ENCODE measurements around the gene CIDEC. TPM values are rescaled to one million over a fixed set of nuclear protein-coding genes. Genes with fewer than 3 reads are reported as not detected.

The CIDEC gene
- total and polyA plus RNA-seq, 12 donors = 0.27 to 25.3 (median 4.7) TPM; not detected in 1

DNA sequence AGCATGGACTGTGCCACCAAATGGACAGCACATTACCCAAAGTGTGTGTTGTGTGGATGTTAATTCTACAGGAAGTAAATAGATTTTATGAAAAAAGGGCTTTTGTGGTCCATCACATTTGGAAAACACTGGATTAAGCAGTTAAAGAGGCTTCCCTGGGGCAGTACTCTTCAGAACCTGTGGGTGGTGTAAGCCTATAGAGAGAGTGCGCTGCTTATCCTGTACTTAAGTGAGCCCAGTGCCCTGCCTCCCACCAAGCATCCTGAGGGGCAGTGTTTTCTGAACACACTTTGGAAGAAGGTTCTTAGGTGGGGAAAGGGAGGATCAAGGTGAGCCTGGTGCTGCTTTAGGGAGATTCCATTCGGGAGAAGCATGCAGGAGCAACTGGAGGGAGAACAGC lies 59.1 kb downstream of the CIDEC start:
- no peak overlapping the region for H3K27ac ChIP-seq
- DNase-seq (no peak), ATAC-seq (no peak)
- TF ChIP-seq, protein P1, sequence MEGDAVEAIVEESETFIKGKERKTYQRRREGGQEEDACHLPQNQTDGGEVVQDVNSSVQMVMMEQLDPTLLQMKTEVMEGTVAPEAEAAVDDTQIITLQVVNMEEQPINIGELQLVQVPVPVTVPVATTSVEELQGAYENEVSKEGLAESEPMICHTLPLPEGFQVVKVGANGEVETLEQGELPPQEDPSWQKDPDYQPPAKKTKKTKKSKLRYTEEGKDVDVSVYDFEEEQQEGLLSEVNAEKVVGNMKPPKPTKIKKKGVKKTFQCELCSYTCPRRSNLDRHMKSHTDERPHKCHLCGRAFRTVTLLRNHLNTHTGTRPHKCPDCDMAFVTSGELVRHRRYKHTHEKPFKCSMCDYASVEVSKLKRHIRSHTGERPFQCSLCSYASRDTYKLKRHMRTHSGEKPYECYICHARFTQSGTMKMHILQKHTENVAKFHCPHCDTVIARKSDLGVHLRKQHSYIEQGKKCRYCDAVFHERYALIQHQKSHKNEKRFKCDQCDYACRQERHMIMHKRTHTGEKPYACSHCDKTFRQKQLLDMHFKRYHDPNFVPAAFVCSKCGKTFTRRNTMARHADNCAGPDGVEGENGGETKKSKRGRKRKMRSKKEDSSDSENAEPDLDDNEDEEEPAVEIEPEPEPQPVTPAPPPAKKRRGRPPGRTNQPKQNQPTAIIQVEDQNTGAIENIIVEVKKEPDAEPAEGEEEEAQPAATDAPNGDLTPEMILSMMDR (IDR thresholded peaks at IDR 0.05) = peak in 2 of 9 donors; percentile 8 to 25
- 64 to 84% methylated on average over 2 of the region's 2 CpGs for WGBS, 2 donors
- H3K4me3 ChIP-seq = no peak overlapping the region
- intact Hi-C loops (cut with DNase I) = no loop called here
- H3K27me3 ChIP-seq = no peaks in the 10 kb centered on the region
- H3K4me1 ChIP-seq = no peaks in the 10 kb centered on the region
- peaks cover 0 to 50% (median 0%) of the 10 kb centered on the region in 9 donors for H3K36me3 ChIP-seq
- no peaks in the 10 kb centered on the region for H3K9me3 ChIP-seq

DNA sequence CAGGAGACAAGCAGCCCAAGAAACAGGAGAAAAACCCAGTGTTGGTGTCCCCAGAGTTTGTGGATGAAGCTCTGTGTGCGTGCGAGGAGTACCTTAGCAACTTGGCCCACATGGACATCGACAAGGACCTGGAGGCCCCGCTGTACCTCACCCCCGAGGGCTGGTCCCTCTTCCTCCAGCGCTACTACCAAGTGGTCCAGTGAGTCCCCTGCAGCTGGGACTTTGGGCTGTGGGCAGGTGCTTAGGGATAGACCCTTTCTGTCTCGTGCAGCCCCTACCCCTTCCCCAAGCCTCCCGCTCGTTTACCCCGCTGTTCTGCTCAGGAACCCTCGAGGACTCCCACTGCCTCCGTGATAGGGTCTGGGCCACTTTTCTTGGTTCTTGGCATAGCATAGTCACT lies 59.5 kb downstream of the CIDEC start:
- H3K4me1 ChIP-seq = no peaks in the 10 kb centered on the region
- ATAC-seq (no peak), DNase-seq (no peak)
- H3K36me3 ChIP-seq = peaks cover 0 to 51% (median 0%) of the 10 kb centered on the region in 9 donors
- TF ChIP-seq, protein P1 (IDR thresholded peaks at IDR 0.05) = no peak
- intact Hi-C loops (cut with DNase I) = no loop called here
- no peaks in the 10 kb centered on the region for H3K27me3 ChIP-seq
- no peak overlapping the region for H3K27ac ChIP-seq
- H3K9me3 ChIP-seq = no peaks in the 10 kb centered on the region
- H3K4me3 ChIP-seq = no peak overlapping the region
- 89 to 92% methylated on average over 12 of the region's 12 CpGs for WGBS, 2 donors

DNA sequence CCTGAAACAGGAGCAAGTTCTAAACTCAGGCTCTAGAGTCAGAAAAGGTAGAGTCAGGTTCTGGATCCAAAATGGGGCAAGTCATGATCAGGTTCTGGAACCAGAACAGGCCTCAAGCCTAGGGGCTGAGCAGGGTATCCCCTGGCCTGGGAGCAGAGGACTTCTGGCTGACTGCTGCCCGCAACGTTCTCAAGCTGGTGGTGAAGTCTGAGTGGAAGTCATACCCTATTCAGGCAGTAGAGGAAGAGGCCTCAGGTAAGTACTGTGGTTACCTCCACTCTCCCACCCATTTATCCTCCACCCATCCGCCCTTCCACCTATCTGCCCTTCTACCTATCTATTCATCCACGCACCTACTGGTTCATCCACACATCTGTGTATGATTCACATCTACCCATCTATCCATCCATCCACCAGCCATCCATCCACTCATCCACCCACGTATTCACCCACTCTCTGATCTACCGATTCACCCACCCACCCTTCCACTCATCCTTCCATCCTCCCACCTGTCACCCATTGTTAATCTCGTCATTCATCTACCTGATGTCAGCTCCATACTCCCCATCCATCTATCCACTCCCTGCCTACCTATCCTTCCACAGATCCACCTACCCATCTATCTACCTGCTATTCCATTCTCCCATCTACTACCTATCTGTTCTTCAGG lies 61.3 kb downstream of the CIDEC start:
- Histone ChIP-seq H3K4me1 (no peaks in the 10 kb centered on the region), H3K4me3 (no peak overlapping the region), H3K36me3 (peaks cover 0 to 69% (median 0%) of the 10 kb centered on the region in 9 donors), H3K27ac (no peak overlapping the region), H3K9me3 (no peaks in the 10 kb centered on the region), H3K27me3 (no peaks in the 10 kb centered on the region)
- WGBS, 2 donors = 83 to 90% methylated on average over 7 of the region's 7 CpGs
- DNase-seq = no peak
- no peak for ATAC-seq
- intact Hi-C loops (cut with DNase I) = no loop called here
- TF ChIP-seq, protein P1 (IDR thresholded peaks at IDR 0.05) = no peak

DNA sequence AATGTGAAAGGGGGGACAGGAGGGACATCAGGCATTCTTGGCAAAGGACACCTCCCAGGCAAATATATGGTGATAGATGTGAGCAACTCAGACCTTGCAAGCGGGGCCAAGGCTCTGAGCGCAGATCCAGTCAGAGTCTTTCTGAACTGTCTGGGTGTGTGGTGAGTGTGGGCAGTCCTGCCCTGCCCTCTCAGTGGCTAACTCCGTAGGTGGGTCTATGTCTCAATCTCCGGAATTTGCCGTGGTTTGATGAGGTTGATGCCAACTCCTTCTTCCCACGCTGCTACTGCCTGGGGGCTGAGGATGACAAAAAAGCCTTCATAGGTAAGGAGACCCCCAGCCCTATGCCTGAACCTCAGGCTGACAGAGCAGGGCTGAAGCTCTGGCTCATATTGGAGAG lies 62.6 kb downstream of the CIDEC start:
- 93 to 97% methylated on average over 6 of the region's 6 CpGs for WGBS, 2 donors
- TF ChIP-seq, protein P1 (IDR thresholded peaks at IDR 0.05) = no peak
- H3K9me3 ChIP-seq = no peaks in the 10 kb centered on the region
- no peak overlapping the region for H3K4me3 ChIP-seq
- no peak overlapping the region for H3K27ac ChIP-seq
- no peaks in the 10 kb centered on the region for H3K4me1 ChIP-seq
- H3K36me3 ChIP-seq = peaks cover 0 to 82% (median 4%) of the 10 kb centered on the region in 9 donors
- DNase-seq = no peak
- intact Hi-C loops (cut with DNase I) = no loop called here
- ATAC-seq = peak in 1 of 8 donors; percentile 13
- no peaks in the 10 kb centered on the region for H3K27me3 ChIP-seq

Other genes with a start within 250 kb of the CIDEC start
- 10 to 100 TPM; 28.9 to 49.6 (median 38.6) TPM for gene MTMR14, start 230.7 kb downstream of the CIDEC start, total RNA-seq
- 10 to 100 TPM; 24.2 to 48.4 TPM for gene MTMR14, start 230.7 kb downstream of the CIDEC start, polyA plus RNA-seq
- gene CPNE9, start 176.4 kb downstream of the CIDEC start, total RNA-seq = under 1 TPM in 1 of 10 donors, not detected in 9; 0.46 TPM
- gene CPNE9, start 176.4 kb downstream of the CIDEC start, polyA plus RNA-seq = not detected
- 10 to 100 TPM in 4 of 10 donors, 1 to 10 TPM in 6; 7.3 to 15.1 (median 9.1) TPM for gene BRPF1, start 148.5 kb downstream of the CIDEC start, total RNA-seq
- 1 to 10 TPM; 7.3 to 8.5 TPM for gene BRPF1, start 148.5 kb downstream of the CIDEC start, polyA plus RNA-seq
- gene OGG1, start 130.3 kb downstream of the CIDEC start, total RNA-seq = 10 to 100 TPM in 3 of 10 donors, 1 to 10 TPM in 7; 5.2 to 10.8 (median 8.0) TPM
- gene OGG1, start 130.3 kb downstream of the CIDEC start, polyA plus RNA-seq = 10 to 100 TPM; 11.3 to 15.1 TPM
- gene CAMK1, start 110.3 kb downstream of the CIDEC start, total RNA-seq = 10 to 100 TPM in 4 of 10 donors, 1 to 10 TPM in 6; 6.2 to 19.5 (median 8.3) TPM
- 10 to 100 TPM; 18.3 to 27.1 TPM for gene CAMK1, start 110.3 kb downstream of the CIDEC start, polyA plus RNA-seq
- 10 to 100 TPM; 38.5 to 59.6 (median 42.9) TPM for gene TADA3, start 87.8 kb downstream of the CIDEC start, total RNA-seq
- 10 to 100 TPM; 48.7 to 51.4 TPM for gene TADA3, start 87.8 kb downstream of the CIDEC start, polyA plus RNA-seq
- 100 to 1,000 TPM in 1 of 10 donors, 10 to 100 TPM in 9; 40.6 to 111 (median 55.0) TPM for gene ARPC4, start 87.2 kb downstream of the CIDEC start, total RNA-seq
- 100 to 1,000 TPM in 1 of 2 donors, 10 to 100 TPM in 1; 27.9 to 104 TPM for gene ARPC4, start 87.2 kb downstream of the CIDEC start, polyA plus RNA-seq
- 10 to 100 TPM in 7 of 10 donors, 1 to 10 TPM in 3; 8.7 to 20.5 (median 13.7) TPM for gene TTLL3, start 70.0 kb downstream of the CIDEC start, total RNA-seq
- 10 to 100 TPM in 1 of 2 donors, 1 to 10 TPM in 1; 6.7 to 35.0 TPM for gene TTLL3, start 70.0 kb downstream of the CIDEC start, polyA plus RNA-seq
- 10 to 100 TPM; 26.4 to 42.3 (median 29.4) TPM for gene RPUSD3, start 36.2 kb downstream of the CIDEC start, total RNA-seq
- 10 to 100 TPM; 43.4 to 45.7 TPM for gene RPUSD3, start 36.2 kb downstream of the CIDEC start, polyA plus RNA-seq
- gene JAGN1, start 10.4 kb upstream of the CIDEC start, total RNA-seq = 10 to 100 TPM; 13.8 to 25.0 (median 18.0) TPM
- 10 to 100 TPM; 23.2 to 69.3 TPM for gene JAGN1, start 10.4 kb upstream of the CIDEC start, polyA plus RNA-seq
- 1 to 10 TPM in 4 of 10 donors, under 1 TPM in 6; 0.16 to 2.3 (median 0.92) TPM for gene IL17RE, start 22.6 kb upstream of the CIDEC start, total RNA-seq
- gene IL17RE, start 22.6 kb upstream of the CIDEC start, polyA plus RNA-seq = 1 to 10 TPM; 1.3 to 1.6 TPM
- gene IL17RC, start 36.8 kb upstream of the CIDEC start, total RNA-seq = 10 to 100 TPM; 18.6 to 36.2 (median 27.9) TPM
- gene IL17RC, start 36.8 kb upstream of the CIDEC start, polyA plus RNA-seq = 10 to 100 TPM; 40.7 to 62.3 TPM
- gene CRELD1, start 53.6 kb upstream of the CIDEC start, total RNA-seq = 10 to 100 TPM; 49.5 to 76.5 (median 65.4) TPM
- 10 to 100 TPM; 58.0 to 92.1 TPM for gene CRELD1, start 53.6 kb upstream of the CIDEC start, polyA plus RNA-seq
- 1 to 10 TPM in 6 of 10 donors, under 1 TPM in 4; 0.45 to 2.0 (median 1.4) TPM for gene PRRT3, start 72.2 kb upstream of the CIDEC start, total RNA-seq
- gene PRRT3, start 72.2 kb upstream of the CIDEC start, polyA plus RNA-seq = under 1 TPM; 0.54 to 0.95 TPM
- gene EMC3, start 106.6 kb upstream of the CIDEC start, total RNA-seq = 100 to 1,000 TPM in 3 of 10 donors, 10 to 100 TPM in 7; 57.7 to 130 (median 77.0) TPM
- gene EMC3, start 106.6 kb upstream of the CIDEC start, polyA plus RNA-seq = 100 to 1,000 TPM in 1 of 2 donors, 10 to 100 TPM in 1; 26.3 to 160 TPM
- gene FANCD2, start 146.2 kb upstream of the CIDEC start, total RNA-seq = 1 to 10 TPM in 7 of 10 donors, under 1 TPM in 3; 0.55 to 3.2 (median 1.1) TPM
- 1 to 10 TPM in 1 of 2 donors, under 1 TPM in 1; 0.35 to 1.1 TPM for gene FANCD2, start 146.2 kb upstream of the CIDEC start, polyA plus RNA-seq
- not detected for gene FANCD2OS, start 228.0 kb upstream of the CIDEC start, total RNA-seq
- gene FANCD2OS, start 228.0 kb upstream of the CIDEC start, polyA plus RNA-seq = not detected
- 100 to 1,000 TPM in 2 of 10 donors, 10 to 100 TPM in 8; 80.3 to 101 (median 94.8) TPM for gene BRK1, start 235.4 kb upstream of the CIDEC start, total RNA-seq
- 100 to 1,000 TPM in 1 of 2 donors, 10 to 100 TPM in 1; 62.0 to 151 TPM for gene BRK1, start 235.4 kb upstream of the CIDEC start, polyA plus RNA-seq